Esophagus muscularis mucosa (tissue), 4 donors: ENCODE results near the gene FBXW5. TPM values are rescaled to one million over a fixed set of nuclear protein-coding genes. Genes with fewer than 3 reads are reported as not detected.

Experiments used
- DNase-seq: peaks from one replicate; pipeline ENCODE4 v3.0.0-alpha.2; 2017; ENCODE audit errors: extremely low spot score
- H3K27ac ChIP-seq, 4 donors: fragments of 200-600 bp; sonication (generic); replicated peaks in 1 of 4; 1 replicate in 3 of 4; 2 replicates in 1 of 4; pipeline ENCODE4 v1.5.1; 2016 to 2019; ENCODE audit warnings: mild to moderate bottlenecking in 1 of 4
- H3K27me3 ChIP-seq, 4 donors: fragments of 200-600 bp; sonication (generic); one replicate each; pipeline versions ENCODE4 v1.5.1 to v1.6.0; 2016 to 2019
- H3K36me3 ChIP-seq, 4 donors: fragments of 200-600 bp; sonication (generic); one replicate each; pipeline ENCODE4 v1.5.1; 2016 to 2019
- H3K4me1 ChIP-seq, 4 donors: fragments of 200-600 bp; sonication (generic); one replicate each; pipeline ENCODE4 v1.5.1; 2016 to 2019
- H3K4me3 ChIP-seq, 4 donors: fragments of 200-600 bp; sonication (generic); 1 replicate in 2 of 4; 2 replicates in 2 of 4; pipeline ENCODE4 v1.5.1; 2016 to 2019; ENCODE audit warnings: mild to moderate bottlenecking in 4 of 4, moderate library complexity in 1 of 4
- H3K9me3 ChIP-seq, 4 donors: fragments of 200-600 bp; sonication (generic); 1 replicate in 3 of 4; 2 replicates in 1 of 4; pipeline ENCODE4 v1.5.1; 2016 to 2019
- CTCF ChIP-seq, 3 experiments: fragments of 200-600 bp in 2 of 3; fragments of 450-650 bp in 1 of 3; sonication (generic) in 2 of 3; IDR thresholded peaks; one replicate each; pipeline ENCODE4 v1.5.1; 2017 to 2019; ENCODE audit warnings: antibody characterized with exemption in 3 of 3, mild to moderate bottlenecking in 2 of 3, moderate library complexity in 1 of 3
- EP300 ChIP-seq: sonication (generic); formaldehyde crosslinking; IDR thresholded peaks from one replicate; pipeline ENCODE4 v1.6.1; 2017; ENCODE audit warnings: antibody characterized with exemption
- POLR2A ChIP-seq: fragments of 450-650 bp; IDR thresholded peaks from one replicate; pipeline ENCODE4 v1.6.1; 2017; ENCODE audit warnings: antibody characterized with exemption, moderate library complexity, mild to moderate bottlenecking, low read depth
- POLR2AphosphoS5 ChIP-seq, 2 donors: sonication (generic); formaldehyde crosslinking; IDR thresholded peaks; one replicate each; pipeline ENCODE4 v1.6.1; 2017; ENCODE audit warnings: antibody characterized with exemption in 2 of 2
- WGBS: methylation state at CpG from one replicate; pipeline ENCODE4 v1.1.5; 2018; 5-methylcytosine and 5-hydroxymethylcytosine counted together
- intact Hi-C: fragments of 100-400 bp; cut with DNase I; formaldehyde crosslinking; loops from one replicate; pipeline ENCODE4 v1.15.1; 2023
- total RNA-seq, 4 donors: library from RNA; depleted of rRNA; stranded (reverse); fragments of >200 nt; gene quantifications; one replicate each; pipeline versions ENCODE4 v1.1.0 to v1.2.1, GENCODE V29; 2016

FBXW5 gene
- total RNA-seq, 4 donors from 2014 or later = 238 to 303 (median 267) TPM

- intact Hi-C loops = no loop called here
- H3K27ac ChIP-seq = no peak overlapping the region
- no peaks in the 10 kb centered on the region for H3K9me3 ChIP-seq
- H3K4me1 ChIP-seq = peaks cover 0 to 32% (median 2%) of the 10 kb centered on the region in 4 donors
- 95% methylated on average over 4 of the region's 4 CpGs for WGBS
- H3K36me3 ChIP-seq = peaks cover 12 to 30% (median 18%) of the 10 kb centered on the region in 4 donors
- TF ChIP-seq CTCF (IDR thresholded peaks at IDR 0.05) (no peak), POLR2AphosphoS5 (IDR thresholded peaks at IDR 0.05) (no peak), POLR2A (no peak), EP300 (no peak)
- H3K4me3 ChIP-seq = no peak overlapping the region
- DNase-seq = no peak
- H3K27me3 ChIP-seq = no peaks in the 10 kb centered on the region
Observed at GRCh38 chr9:136930014-136930413, 14.5 kb downstream of the FBXW5 start.

- peaks cover 12 to 43% (median 27%) of the 10 kb centered on the region in 4 donors for H3K36me3 ChIP-seq
- 81% methylated on average over 9 of the region's 9 CpGs for WGBS
- peak overlapping the region in 1 of 4 donors; percentile 18 for H3K27ac ChIP-seq
- no peaks in the 10 kb centered on the region for H3K27me3 ChIP-seq
- no peak for DNase-seq
- TF ChIP-seq POLR2AphosphoS5 (IDR thresholded peaks at IDR 0.05) = no peak
- no peak overlapping the region for H3K4me3 ChIP-seq
- intact Hi-C loops = no loop called here
- no peaks in the 10 kb centered on the region for H3K9me3 ChIP-seq
- peaks cover 3 to 42% (median 6%) of the 10 kb centered on the region in 4 donors for H3K4me1 ChIP-seq
Observed at GRCh38 chr9:136928591-136928990, 15.9 kb downstream of the FBXW5 start.

- DNase-seq = no peak
- no peak overlapping the region for H3K4me3 ChIP-seq
- no peak for TF ChIP-seq POLR2A
- no peak for TF ChIP-seq POLR2AphosphoS5 (IDR thresholded peaks at IDR 0.05)
- no peak for TF ChIP-seq EP300
- no peak for TF ChIP-seq CTCF (IDR thresholded peaks at IDR 0.05)
- H3K36me3 ChIP-seq = peaks cover 12 to 49% (median 27%) of the 10 kb centered on the region in 4 donors
- intact Hi-C loops = no loop called here
- no peaks in the 10 kb centered on the region for H3K9me3 ChIP-seq
- WGBS = 73% methylated on average over 21 of the region's 23 CpGs
- peaks cover 3 to 42% (median 6%) of the 10 kb centered on the region in 4 donors for H3K4me1 ChIP-seq
- H3K27me3 ChIP-seq = no peaks in the 10 kb centered on the region
- H3K27ac ChIP-seq = no peak overlapping the region
Observed at GRCh38 chr9:136927343-136928271, 16.9 kb downstream of the FBXW5 start.

GRCh38 chr9:136926749-136927148, 17.8 kb downstream of the FBXW5 start:
- Histone ChIP-seq H3K27me3 (no peaks in the 10 kb centered on the region), H3K36me3 (peaks cover 12 to 54% (median 30%) of the 10 kb centered on the region in 4 donors), H3K9me3 (no peaks in the 10 kb centered on the region), H3K4me1 (peaks cover 5 to 47% (median 6%) of the 10 kb centered on the region in 4 donors), H3K27ac (no peak overlapping the region), H3K4me3 (no peak overlapping the region)
- no peak for DNase-seq
- 97% methylated on average over 13 of the region's 13 CpGs for WGBS
- TF ChIP-seq CTCF (IDR thresholded peaks at IDR 0.05) (no peak), POLR2A (no peak), EP300 (no peak), POLR2AphosphoS5 (IDR thresholded peaks at IDR 0.05) (no peak)
- intact Hi-C loops = no loop called here

- Histone ChIP-seq H3K4me1 (peaks cover 5 to 51% (median 9%) of the 10 kb centered on the region in 4 donors), H3K9me3 (no peaks in the 10 kb centered on the region), H3K4me3 (no peak overlapping the region), H3K27me3 (no peaks in the 10 kb centered on the region), H3K36me3 (peaks cover 12 to 59% (median 33%) of the 10 kb centered on the region in 4 donors), H3K27ac (no peak overlapping the region)
- TF ChIP-seq POLR2AphosphoS5 (IDR thresholded peaks at IDR 0.05) (no peak), CTCF (IDR thresholded peaks at IDR 0.05) (no peak), EP300 (no peak), POLR2A (no peak)
- WGBS = 100% methylated on average over 2 of the region's 9 CpGs
- intact Hi-C loops = no loop called here
- DNase-seq = no peak
Observed at GRCh38 chr9:136926154-136926704, 18.3 kb downstream of the FBXW5 start.
